Upper lobe of left lung (tissue), 4 donors: ENCODE results near the gene OPTC.

Experiments
- CTCF ChIP-seq, 6 experiments: fragments of 450-650 bp in 4 of 6; fragments of 200-600 bp in 2 of 6; sonication (generic) in 2 of 6; IDR thresholded peaks; one replicate each; pipeline ENCODE4 v1.5.1; 2016 to 2019; ENCODE audit warnings: antibody characterized with exemption in 6 of 6
- EP300 ChIP-seq, 4 donors: sonication (generic); formaldehyde crosslinking; IDR thresholded peaks; one replicate each; pipeline ENCODE4 v1.5.1; 2017; ENCODE audit warnings: antibody characterized with exemption in 4 of 4, control low read depth in 2 of 4
- POLR2A ChIP-seq, 4 donors: fragments of 450-650 bp; IDR thresholded peaks; one replicate each; pipeline ENCODE4 v1.5.1; 2016 to 2017; ENCODE audit warnings: antibody characterized with exemption in 4 of 4, mild to moderate bottlenecking in 2 of 4

GRCh38 chr1:203551550-203551949 is 57.6 kb downstream of the OPTC start:
- TF ChIP-seq POLR2A (IDR thresholded peaks at IDR 0.05) (no peak), CTCF (IDR thresholded peaks at IDR 0.05) (no peak), EP300 (IDR thresholded peaks at IDR 0.05) (no peak)
